Mesendoderm (in vitro differentiated cells): ENCODE data around the gene FBXW11.
"Not testable (repeated sequence)": the region's sequence is repeated elsewhere in the genome, so short reads cannot be mapped to it uniquely, and the experiment has no call there.

ENCODE experiments used
- DNase-seq: peaks from one replicate; pipeline ENCODE4 v3.0.0; 2013
- H2AK5ac ChIP-seq: 2 replicates; pipeline ENCODE4 v1.6.1; 2013; ENCODE audit warnings: low read length, inconsistent platforms
- H2BK120ac ChIP-seq: 2 replicates; pipeline ENCODE4 v1.6.1; 2013; ENCODE audit warnings: low read depth, mild to moderate bottlenecking, low read length, moderate library complexity, mixed read lengths
- H2BK15ac ChIP-seq: replicated peaks from 2 replicates; pipeline ENCODE4 v1.6.1; 2013; ENCODE audit warnings: low read depth, mild to moderate bottlenecking, moderate library complexity
- H2BK5ac ChIP-seq: 2 replicates; pipeline ENCODE4 v1.6.1; 2013; ENCODE audit warnings: low read length, inconsistent platforms
- H3K18ac ChIP-seq: 2 replicates; pipeline ENCODE4 v1.6.1; 2013; ENCODE audit warnings: mild to moderate bottlenecking, low read length, mixed read lengths
- H3K23ac ChIP-seq: one replicate; pipeline ENCODE4 v1.6.1; 2013; ENCODE audit warnings: low read length
- H3K27ac ChIP-seq: 2 replicates; pipeline ENCODE4 v1.5.1; 2013; ENCODE audit warnings: low read depth, mild to moderate bottlenecking, inconsistent platforms, low read length, moderate library complexity
- H3K27me3 ChIP-seq: 2 replicates; pipeline ENCODE4 v1.6.1; 2013; ENCODE audit warnings: low read length, control low read depth, mild to moderate bottlenecking, inconsistent platforms; ENCODE audit not compliant: insufficient read depth, poor library complexity
- H3K36me3 ChIP-seq: 2 replicates; pipeline ENCODE4 v1.6.1; 2013; ENCODE audit warnings: low read length, inconsistent platforms; ENCODE audit not compliant: control insufficient read depth, insufficient read depth
- H3K4ac ChIP-seq: one replicate; pipeline ENCODE4 v1.6.1; 2013; ENCODE audit warnings: low read depth, mild to moderate bottlenecking, low read length, moderate library complexity
- H3K4me1 ChIP-seq: 2 replicates; pipeline ENCODE4 v1.6.1; 2013; ENCODE audit warnings: low read depth, low read length, inconsistent platforms; ENCODE audit not compliant: control insufficient read depth
- H3K4me2 ChIP-seq: 2 replicates; pipeline ENCODE4 v1.6.1; 2013; ENCODE audit warnings: low read length
- H3K4me3 ChIP-seq: 2 replicates; pipeline ENCODE4 v1.5.1; 2013; ENCODE audit warnings: mild to moderate bottlenecking, low read length
- H3K56ac ChIP-seq: one replicate; pipeline ENCODE4 v1.6.1; 2013; ENCODE audit warnings: low read length
- H3K79me1 ChIP-seq: 2 replicates; pipeline ENCODE4 v1.6.1; 2013; ENCODE audit warnings: low read length, inconsistent platforms
- H3K79me2 ChIP-seq: 2 replicates; pipeline ENCODE4 v1.6.1; 2013; ENCODE audit warnings: mild to moderate bottlenecking, low read length; ENCODE audit not compliant: control insufficient read depth, insufficient read depth
- H3K9ac ChIP-seq: 2 replicates; pipeline ENCODE4 v1.6.1; 2013; ENCODE audit warnings: low read length, inconsistent platforms
- H4K5ac ChIP-seq: one replicate; pipeline ENCODE4 v1.6.1; 2013; ENCODE audit warnings: low read length
- H4K8ac ChIP-seq: one replicate; pipeline ENCODE4 v1.6.1; 2013; ENCODE audit warnings: low read depth, mild to moderate bottlenecking, control low read depth, low read length, moderate library complexity
- WGBS: extraction: QIAGEN DNeasy Blood & Tissue Kit; methylation state at CpG from one replicate; pipeline ENCODE4 v1.1.7; 2013; ENCODE audit warnings: low lambda C conversion rate, missing lambda C conversion rate; ENCODE audit not compliant: insufficient coverage; ENCODE audit errors: extremely low coverage; 5-methylcytosine and 5-hydroxymethylcytosine counted together

Gene FBXW11

GRCh38 chr5:171978016-171978415 lies 28.4 kb downstream of the FBXW11 start:
- Histone ChIP-seq H4K8ac (no peak overlapping the region), H3K79me2 (peaks cover 51% of the 10 kb centered on the region), H2AK5ac (no peak overlapping the region), H3K9ac (no peak overlapping the region), H3K4me2 (no peak overlapping the region), H3K56ac (no peak overlapping the region), H2BK15ac (no peak overlapping the region), H3K4me1 (no peaks in the 10 kb centered on the region), H2BK120ac (no peak overlapping the region), H3K79me1 (peaks cover 28% of the 10 kb centered on the region), H3K23ac (no peak overlapping the region), H2BK5ac (no peak overlapping the region), H3K18ac (no peak overlapping the region), H3K27ac (no peak overlapping the region), H4K5ac (no peak overlapping the region), H3K27me3 (no peaks in the 10 kb centered on the region), H3K36me3 (no peaks in the 10 kb centered on the region), H3K4ac (no peak overlapping the region), H3K4me3 (no peak overlapping the region)
- no peak for DNase-seq
- WGBS = no CpG with 5 or more reads among the region's 1 CpG

GRCh38 chr5:171977244-171977950 lies 29.0 kb downstream of the FBXW11 start:
- not testable (repeated sequence) for H2AK5ac ChIP-seq, H4K8ac ChIP-seq, H3K4me1 ChIP-seq, H4K5ac ChIP-seq, H3K18ac ChIP-seq, DNase-seq, H3K4me2 ChIP-seq, H2BK5ac ChIP-seq, H3K56ac ChIP-seq, H2BK120ac ChIP-seq, H3K27me3 ChIP-seq, H3K27ac ChIP-seq, H3K36me3 ChIP-seq, H2BK15ac ChIP-seq, H3K4ac ChIP-seq, H3K9ac ChIP-seq, H3K4me3 ChIP-seq, H3K23ac ChIP-seq
- H3K79me2 ChIP-seq = peaks cover 48% of the 10 kb centered on the region
- WGBS = no CpG with 5 or more reads among the region's 6 CpGs
- H3K79me1 ChIP-seq = peaks cover 22% of the 10 kb centered on the region

GRCh38 chr5:171975877-171976667 lies 30.4 kb downstream of the FBXW11 start:
- H3K27ac ChIP-seq = no peak overlapping the region

GRCh38 chr5:171975262-171975876 lies 31.1 kb downstream of the FBXW11 start:
- peaks cover 46% of the 10 kb centered on the region for H3K79me2 ChIP-seq
- no peak overlapping the region for H3K4me2 ChIP-seq
- no peak overlapping the region for H3K4me3 ChIP-seq
- H3K4ac ChIP-seq = no peak overlapping the region
- no peak overlapping the region for H3K9ac ChIP-seq
- H2BK120ac ChIP-seq = no peak overlapping the region
- H2BK5ac ChIP-seq = no peak overlapping the region
- H3K36me3 ChIP-seq = no peaks in the 10 kb centered on the region
- H3K4me1 ChIP-seq = no peaks in the 10 kb centered on the region
- no peaks in the 10 kb centered on the region for H3K27me3 ChIP-seq
- H4K5ac ChIP-seq = no peak overlapping the region
- H2AK5ac ChIP-seq = no peak overlapping the region
- no peak overlapping the region for H3K18ac ChIP-seq
- H3K56ac ChIP-seq = no peak overlapping the region
- no peak overlapping the region for H2BK15ac ChIP-seq
- no CpG with 5 or more reads among the region's 3 CpGs for WGBS
- no peak overlapping the region for H3K23ac ChIP-seq
- no peak overlapping the region for H3K27ac ChIP-seq
- peaks cover 26% of the 10 kb centered on the region for H3K79me1 ChIP-seq
- H4K8ac ChIP-seq = no peak overlapping the region
- peak; percentile 76 for DNase-seq

More at GRCh38 chr5:171975877-171976667, 30.4 kb downstream of the FBXW11 start:
- no peaks in the 10 kb centered on the region for H3K4me1 ChIP-seq
- H3K18ac ChIP-seq = no peak overlapping the region
- H3K36me3 ChIP-seq = no peaks in the 10 kb centered on the region
- peaks cover 48% of the 10 kb centered on the region for H3K79me2 ChIP-seq
- no peak overlapping the region for H3K4me3 ChIP-seq
- no peak overlapping the region for H3K56ac ChIP-seq
- no peak overlapping the region for H2BK120ac ChIP-seq
- no peak overlapping the region for H4K5ac ChIP-seq
- H3K4ac ChIP-seq = no peak overlapping the region
- no peak overlapping the region for H2AK5ac ChIP-seq
- H3K27me3 ChIP-seq = no peaks in the 10 kb centered on the region
- H2BK15ac ChIP-seq = no peak overlapping the region
- H3K79me1 ChIP-seq = peaks cover 23% of the 10 kb centered on the region
- no CpG with 5 or more reads among the region's 5 CpGs for WGBS
- no peak overlapping the region for H4K8ac ChIP-seq
- H3K4me2 ChIP-seq = no peak overlapping the region
- DNase-seq = no peak
- no peak overlapping the region for H3K23ac ChIP-seq
- H3K9ac ChIP-seq = no peak overlapping the region
- no peak overlapping the region for H2BK5ac ChIP-seq

- H3K18ac ChIP-seq = no peak overlapping the region
- no peak overlapping the region for H4K8ac ChIP-seq
- H3K4me3 ChIP-seq = no peak overlapping the region
- peak overlapping the region; percentile 51 for H3K23ac ChIP-seq
- H3K4me1 ChIP-seq = peaks cover 6% of the 10 kb centered on the region
- peaks cover 16% of the 10 kb centered on the region for H3K79me1 ChIP-seq
- no peak overlapping the region for H3K4ac ChIP-seq
- H3K27ac ChIP-seq = no peak overlapping the region
- peaks cover 36% of the 10 kb centered on the region for H3K79me2 ChIP-seq
- H3K4me2 ChIP-seq = no peak overlapping the region
- no peak overlapping the region for H4K5ac ChIP-seq
- H3K36me3 ChIP-seq = no peaks in the 10 kb centered on the region
- H2AK5ac ChIP-seq = no peak overlapping the region
- H2BK15ac ChIP-seq = no peak overlapping the region
- H3K9ac ChIP-seq = no peak overlapping the region
- H3K56ac ChIP-seq = no peak overlapping the region
- no peaks in the 10 kb centered on the region for H3K27me3 ChIP-seq
- no peak overlapping the region for H2BK120ac ChIP-seq
- DNase-seq = no peak
- no peak overlapping the region for H2BK5ac ChIP-seq
- WGBS = no CpG with 5 or more reads among the region's 2 CpGs
Measured at GRCh38 chr5:171970826-171971225, 35.6 kb downstream of the FBXW11 start.
